Smooth muscle cell (in vitro differentiated cells): ENCODE data around the gene ACSL3. TPM values are rescaled to one million over a fixed set of nuclear protein-coding genes. Genes with fewer than 3 reads are reported as not detected.
"Not testable (repeated sequence)": the region's sequence is repeated elsewhere in the genome, so short reads cannot be mapped to it uniquely, and the experiment has no call there.

Experiments
- DNase-seq: peaks from one replicate; lab custom pipeline; 2025; ENCODE audit not compliant: unreplicated experiment; lab: John Stamatoyannopoulos, UW
- H2AFZ ChIP-seq: fragments of 200-600 bp; sonication (generic); 2 replicates; pipeline ENCODE4 v1.6.0; 2016; ENCODE audit warnings: antibody characterized with exemption, low read depth, mild to moderate bottlenecking
- H3F3A ChIP-seq: fragments of 200-600 bp; sonication (generic); 2 replicates; pipeline ENCODE4 v1.6.0; 2017; ENCODE audit warnings: antibody characterized with exemption, low read depth
- H3K27ac ChIP-seq: fragments of 200-600 bp; sonication (generic); 2 replicates; pipeline ENCODE4 v1.5.1; 2016; ENCODE audit warnings: low read depth, mild to moderate bottlenecking
- H3K27me3 ChIP-seq: fragments of 200-600 bp; sonication (generic); 2 replicates; pipeline ENCODE4 v1.6.1; 2016; ENCODE audit warnings: low read depth, mild to moderate bottlenecking
- H3K36me3 ChIP-seq: fragments of 200-600 bp; sonication (generic); 2 replicates; pipeline ENCODE4 v1.5.1; 2016; ENCODE audit warnings: low read depth
- H3K4me1 ChIP-seq: fragments of 200-600 bp; sonication (generic); 2 replicates; pipeline ENCODE4 v1.5.1; 2016; ENCODE audit warnings: low read depth
- H3K4me2 ChIP-seq: fragments of 200-600 bp; sonication (generic); 2 replicates; pipeline ENCODE4 v1.6.0; 2016; ENCODE audit warnings: mild to moderate bottlenecking
- H3K4me3 ChIP-seq: fragments of 200-600 bp; sonication (generic); 2 replicates; pipeline ENCODE4 v1.5.1; 2016; ENCODE audit warnings: mild to moderate bottlenecking
- H3K79me2 ChIP-seq: fragments of 200-600 bp; sonication (generic); 2 replicates; pipeline ENCODE4 v1.6.0; 2016; ENCODE audit warnings: low read depth, mild to moderate bottlenecking
- H3K9ac ChIP-seq: fragments of 200-600 bp; sonication (generic); 2 replicates; pipeline ENCODE4 v1.6.0; 2016; ENCODE audit warnings: low read depth
- H3K9me3 ChIP-seq: fragments of 200-600 bp; sonication (generic); replicated peaks from 2 replicates; pipeline ENCODE4 v1.5.1; 2016; ENCODE audit warnings: low read depth
- H4K20me1 ChIP-seq: fragments of 200-600 bp; sonication (generic); 2 replicates; pipeline ENCODE4 v1.6.0; 2016; ENCODE audit warnings: low read depth
- WGBS: methylation state at CpG from one replicate; pipeline ENCODE4 v1.1.7; 2016; ENCODE audit warnings: low lambda C conversion rate; 5-methylcytosine and 5-hydroxymethylcytosine counted together
- polyA plus RNA-seq: library from polyadenylated mRNA; unstranded; fragments of >200 nt; fragmentation: Nextera tagmentation; extraction: Ambion mirVana; gene quantifications from 2 replicates; pipeline ENCODE4 v1.2.1, GENCODE V29; 2016
- total RNA-seq: library from RNA; depleted of rRNA; stranded (reverse); fragments of >200 nt; gene quantifications from 2 replicates; pipeline ENCODE4 v1.2.3, GENCODE V29; 2014
- TF ChIP-seq, protein P1 (sequence below): fragments of 200-600 bp; sonication (generic); IDR thresholded peaks from 2 replicates; pipeline ENCODE4 v1.5.1; 2017; ENCODE audit warnings: borderline replicate concordance, mild to moderate bottlenecking, antibody characterized with exemption; ENCODE audit not compliant: insufficient read depth, poor library complexity, severe bottlenecking

ACSL3 gene
- total and polyA plus RNA-seq, 2 experiments from 2014 or later = 111 to 183 TPM

DNA sequence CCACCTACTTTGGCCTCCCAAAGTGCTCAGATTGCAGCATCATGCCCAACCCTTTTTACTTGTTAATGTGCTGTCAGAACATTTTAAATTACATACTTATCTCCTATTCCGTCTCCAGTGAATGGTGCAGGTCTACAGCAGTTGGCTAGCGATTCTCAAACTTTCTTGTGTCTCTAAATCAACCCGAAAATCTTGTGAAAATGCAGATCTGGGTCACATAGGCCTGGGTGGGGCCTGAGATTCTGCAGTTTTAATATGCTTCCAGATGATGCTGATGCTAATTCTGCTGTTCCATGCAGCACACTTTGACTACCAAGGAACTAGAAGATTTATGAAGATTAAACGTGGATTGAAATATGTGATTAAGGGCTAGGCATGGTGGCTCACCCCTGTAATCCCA, 14.8 kb upstream of the ACSL3 start:
- Histone ChIP-seq H3K27ac (no peak overlapping the region), H2AFZ (no peak overlapping the region), H3K79me2 (no peaks in the 10 kb centered on the region), H3K9ac (no peak overlapping the region), H3K4me2 (no peak overlapping the region), H3F3A (peaks cover 5% of the 10 kb centered on the region), H3K4me1 (no peaks in the 10 kb centered on the region), H3K36me3 (no peaks in the 10 kb centered on the region), H4K20me1 (no peaks in the 10 kb centered on the region), H3K9me3 (no peaks in the 10 kb centered on the region), H3K27me3 (no peaks in the 10 kb centered on the region), H3K4me3 (no peak overlapping the region)
- WGBS = 91% methylated on average over 4 of the region's 4 CpGs
- TF ChIP-seq, protein P1, sequence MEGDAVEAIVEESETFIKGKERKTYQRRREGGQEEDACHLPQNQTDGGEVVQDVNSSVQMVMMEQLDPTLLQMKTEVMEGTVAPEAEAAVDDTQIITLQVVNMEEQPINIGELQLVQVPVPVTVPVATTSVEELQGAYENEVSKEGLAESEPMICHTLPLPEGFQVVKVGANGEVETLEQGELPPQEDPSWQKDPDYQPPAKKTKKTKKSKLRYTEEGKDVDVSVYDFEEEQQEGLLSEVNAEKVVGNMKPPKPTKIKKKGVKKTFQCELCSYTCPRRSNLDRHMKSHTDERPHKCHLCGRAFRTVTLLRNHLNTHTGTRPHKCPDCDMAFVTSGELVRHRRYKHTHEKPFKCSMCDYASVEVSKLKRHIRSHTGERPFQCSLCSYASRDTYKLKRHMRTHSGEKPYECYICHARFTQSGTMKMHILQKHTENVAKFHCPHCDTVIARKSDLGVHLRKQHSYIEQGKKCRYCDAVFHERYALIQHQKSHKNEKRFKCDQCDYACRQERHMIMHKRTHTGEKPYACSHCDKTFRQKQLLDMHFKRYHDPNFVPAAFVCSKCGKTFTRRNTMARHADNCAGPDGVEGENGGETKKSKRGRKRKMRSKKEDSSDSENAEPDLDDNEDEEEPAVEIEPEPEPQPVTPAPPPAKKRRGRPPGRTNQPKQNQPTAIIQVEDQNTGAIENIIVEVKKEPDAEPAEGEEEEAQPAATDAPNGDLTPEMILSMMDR = no peak
- no peak for DNase-seq

DNA sequence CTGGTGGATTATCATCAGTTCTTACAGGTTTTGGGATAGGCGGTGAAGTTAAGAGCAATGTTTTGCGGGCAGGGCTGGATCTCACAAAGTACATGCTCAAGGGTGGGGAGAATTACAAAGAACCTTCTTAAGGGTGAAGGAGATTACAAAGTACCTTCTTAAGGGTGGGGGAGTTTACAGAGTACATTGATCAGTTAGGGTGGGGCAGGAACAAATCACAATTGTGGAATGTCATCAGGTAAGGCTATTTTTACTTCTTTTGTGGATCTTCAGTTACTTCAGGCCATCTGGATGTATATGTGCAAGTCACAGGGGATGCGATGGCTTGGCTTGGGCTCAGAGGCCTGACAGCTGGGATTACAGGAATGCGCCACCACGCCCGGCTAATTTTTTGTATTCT, 12.8 kb upstream of the ACSL3 start:
- not testable (repeated sequence) for H3F3A ChIP-seq, H3K4me2 ChIP-seq, H4K20me1 ChIP-seq, H3K27me3 ChIP-seq, H2AFZ ChIP-seq, H3K4me1 ChIP-seq, H3K4me3 ChIP-seq, H3K36me3 ChIP-seq, H3K9ac ChIP-seq, H3K27ac ChIP-seq, H3K79me2 ChIP-seq, DNase-seq, H3K9me3 ChIP-seq
- WGBS = 97% methylated on average over 6 of the region's 6 CpGs

GRCh38 chr2:222848862-222849261, 12.0 kb upstream of the ACSL3 start:
- 91% methylated on average over 9 of the region's 9 CpGs for WGBS
- H3F3A ChIP-seq = no peaks in the 10 kb centered on the region
- H2AFZ ChIP-seq = no peak overlapping the region
- no peak overlapping the region for H3K4me3 ChIP-seq
- H3K9ac ChIP-seq = no peak overlapping the region
- no peaks in the 10 kb centered on the region for H3K27me3 ChIP-seq
- DNase-seq = no peak
- no peak overlapping the region for H3K27ac ChIP-seq
- H3K36me3 ChIP-seq = no peaks in the 10 kb centered on the region
- H3K4me1 ChIP-seq = no peaks in the 10 kb centered on the region
- H3K79me2 ChIP-seq = no peaks in the 10 kb centered on the region
- H4K20me1 ChIP-seq = no peaks in the 10 kb centered on the region
- H3K4me2 ChIP-seq = no peak overlapping the region
- TF ChIP-seq, protein P1 = no peak
- no peaks in the 10 kb centered on the region for H3K9me3 ChIP-seq

DNA sequence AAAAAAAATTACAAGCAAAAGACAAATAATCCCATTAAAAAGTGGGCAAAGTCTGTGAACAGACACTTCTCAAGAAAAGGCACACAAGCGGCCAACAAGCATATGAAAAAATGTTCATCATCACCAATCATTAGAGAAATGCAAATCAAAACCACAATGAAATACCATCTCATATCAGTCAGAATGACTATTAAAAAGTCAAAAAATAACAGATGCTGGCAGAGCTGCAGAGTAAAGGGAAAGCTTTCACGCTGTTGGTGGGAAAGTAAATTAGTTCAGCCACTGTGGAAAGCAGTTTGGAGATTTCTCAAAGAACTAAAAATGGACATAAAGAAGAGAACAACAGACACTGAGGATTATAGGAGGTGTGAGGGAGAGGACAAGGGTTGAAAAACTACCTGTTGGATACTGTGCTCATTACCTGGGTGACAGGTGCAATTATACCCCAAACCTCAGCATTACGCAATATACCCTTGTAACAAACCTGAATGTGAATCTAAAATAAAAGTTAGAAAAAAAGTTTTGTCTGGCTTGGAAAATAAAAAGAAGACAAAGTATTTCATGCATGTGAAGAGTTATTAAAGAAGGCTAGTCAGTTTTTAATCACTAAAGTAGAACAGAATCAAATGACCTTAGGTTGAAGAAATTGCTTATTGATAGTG, 8.7 kb upstream of the ACSL3 start:
- TF ChIP-seq, protein P1 = no peak
- WGBS = 86% methylated on average over 3 of the region's 3 CpGs
- no peak overlapping the region for H2AFZ ChIP-seq
- H3K4me3 ChIP-seq = no peak overlapping the region
- H3K36me3 ChIP-seq = no peaks in the 10 kb centered on the region
- H3K27me3 ChIP-seq = no peaks in the 10 kb centered on the region
- no peaks in the 10 kb centered on the region for H3K4me1 ChIP-seq
- no peak for DNase-seq
- no peaks in the 10 kb centered on the region for H4K20me1 ChIP-seq
- no peaks in the 10 kb centered on the region for H3K79me2 ChIP-seq
- no peaks in the 10 kb centered on the region for H3F3A ChIP-seq
- no peak overlapping the region for H3K9ac ChIP-seq
- no peak overlapping the region for H3K27ac ChIP-seq
- no peaks in the 10 kb centered on the region for H3K9me3 ChIP-seq
- no peak overlapping the region for H3K4me2 ChIP-seq
